OCI-LY3 (cell line): ENCODE data around the gene MTOR.
"Not testable (repeated sequence)": the region's sequence is repeated elsewhere in the genome, so short reads cannot be mapped to it uniquely, and the experiment has no call there.

Source experiments
- CTCF ChIP-seq: fragments of 200-600, 300-600 bp; sonication (generic); IDR thresholded peaks from 2 replicates; pipeline ENCODE4 v1.5.1; 2014; ENCODE audit warnings: antibody characterized with exemption, low read length, low read depth
- EZH2phosphoT487 ChIP-seq: fragments of 200-600 bp; shearing (Covaris generic); IDR thresholded peaks from 2 replicates; pipeline ENCODE4 v1.6.1; 2018; ENCODE audit warnings: antibody characterized with exemption, mixed run types, low read depth

- not testable (repeated sequence) for TF ChIP-seq CTCF, EZH2phosphoT487
Observed at GRCh38 chr1:11166744-11167143, 95.6 kb downstream of the MTOR start.
